WI38 (cell line): ENCODE data around the gene NEK11.

Experiments
- H3K4me3 ChIP-seq: 2 replicates; pipeline ENCODE4 v1.5.1; 2011; ENCODE audit warnings: low read depth, mild to moderate bottlenecking, control low read depth, low read length
- CTCF ChIP-seq: IDR thresholded peaks from 2 replicates; pipeline ENCODE4 v1.5.1; 2012; ENCODE audit warnings: low read depth, mild to moderate bottlenecking, control low read depth, low read length

The NEK11 gene

GRCh38 chr3:131125684-131126083 is 99.0 kb downstream of the NEK11 start:
- H3K4me3 ChIP-seq, result no peak overlapping the region
- TF ChIP-seq CTCF, result no peak

GRCh38 chr3:131140891-131141290 is 114.2 kb downstream of the NEK11 start:
- no peak for TF ChIP-seq CTCF
- no peak overlapping the region for H3K4me3 ChIP-seq

GRCh38 chr3:131141770-131142169 is 115.1 kb downstream of the NEK11 start:
- H3K4me3 ChIP-seq, result no peak overlapping the region
- no peak for TF ChIP-seq CTCF

GRCh38 chr3:131142580-131142979 is 115.9 kb downstream of the NEK11 start:
- H3K4me3 ChIP-seq, result no peak overlapping the region
- TF ChIP-seq CTCF, result no peak

GRCh38 chr3:131143802-131144201 is 117.1 kb downstream of the NEK11 start:
- TF ChIP-seq CTCF, result no peak
- H3K4me3 ChIP-seq, result no peak overlapping the region

- H3K4me3 ChIP-seq, result no peak overlapping the region
- TF ChIP-seq CTCF, result no peak
Measured at GRCh38 chr3:131147534-131147933, 120.9 kb downstream of the NEK11 start.

- TF ChIP-seq CTCF, result no peak
- H3K4me3 ChIP-seq, result no peak overlapping the region
Measured at GRCh38 chr3:131158434-131158833, 131.8 kb downstream of the NEK11 start.
